ENCODE measurements around the gene NR4A1. TPM values are rescaled to one million over a fixed set of nuclear protein-coding genes. Genes with fewer than 3 reads are reported as not detected.

NR4A1 gene
- polyA plus RNA-seq, 1 donor from 2014 or later, result 3.4 TPM

DNA sequence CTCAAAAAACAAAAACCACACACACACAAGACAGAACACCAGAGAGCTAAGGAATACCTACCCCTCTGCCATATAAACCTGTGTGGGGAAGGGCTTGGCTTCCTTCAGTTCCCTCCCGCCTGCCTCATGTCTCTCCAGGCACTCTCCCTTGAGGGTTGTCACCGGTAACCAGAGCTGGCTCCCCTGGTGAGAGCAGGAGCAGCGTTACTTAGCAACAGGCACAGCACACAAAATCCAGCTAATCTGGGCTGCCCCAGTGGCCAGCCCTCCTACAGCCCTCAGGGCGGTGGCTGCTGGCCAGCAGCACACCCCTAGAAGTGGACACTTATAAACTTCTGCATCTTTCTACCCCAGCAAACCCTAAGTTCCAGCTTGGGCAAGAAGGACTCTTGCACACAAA lies 21.6 kb upstream of the NR4A1 start:
- H3K36me3 ChIP-seq (ENCODE audit: insufficient read depth, low read length), result no peaks in the 10 kb centered on the region
- no peaks in the 10 kb centered on the region for H3K79me2 ChIP-seq (replicated peaks; ENCODE audit: insufficient read depth, low read length)
- H3K27me3 ChIP-seq (ENCODE audit: insufficient read depth, low read depth, low read length), result no peaks in the 10 kb centered on the region
- H3K9ac ChIP-seq (ENCODE audit: low read length), result peak overlapping the region; percentile 24
- H3K9me2 ChIP-seq (ENCODE audit: insufficient read depth, low read length), result no peaks in the 10 kb centered on the region
- peak overlapping the region; percentile 37 for H3K4me3 ChIP-seq (ENCODE audit: low read length)
- H3K4me2 ChIP-seq (ENCODE audit: low read length), result no peak overlapping the region
- H3F3A ChIP-seq (ENCODE audit: insufficient read depth, low read length, poor library complexity, severe bottlenecking), result no peaks in the 10 kb centered on the region
- no peaks in the 10 kb centered on the region for H4K20me1 ChIP-seq (ENCODE audit: insufficient read depth)
- TF ChIP-seq POLR2AphosphoS5 (IDR thresholded peaks at IDR 0.05) (peak; percentile 50), RAD21 (conservative IDR thresholded peaks at IDR 0.05) (no peak)
- no peak overlapping the region for H3K27ac ChIP-seq (ENCODE audit: low read length)
- H3K9me3 ChIP-seq (ENCODE audit: low read length), result no peaks in the 10 kb centered on the region
- H2AFZ ChIP-seq (ENCODE audit: low read depth, low read length), result no peak overlapping the region

DNA sequence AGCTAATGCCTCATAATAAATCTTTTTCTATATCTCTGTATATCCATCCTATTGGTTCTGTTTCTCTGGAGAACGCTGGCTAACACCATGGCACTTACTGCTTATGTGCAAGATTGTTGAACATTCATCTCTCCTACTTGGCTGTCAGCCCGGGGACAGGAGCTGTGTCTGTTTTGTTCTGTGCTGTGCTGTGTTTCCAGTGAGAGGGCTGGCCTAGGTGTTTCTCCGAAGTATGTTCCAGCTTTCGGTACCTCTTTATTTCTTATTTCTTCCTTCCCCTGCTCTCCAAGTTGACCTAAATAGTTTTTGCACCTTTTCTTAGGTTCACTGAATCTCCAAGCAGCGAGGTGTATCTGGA lies 18.8 kb upstream of the NR4A1 start:
- no peaks in the 10 kb centered on the region for H3F3A ChIP-seq (ENCODE audit: insufficient read depth, low read length, poor library complexity, severe bottlenecking)
- H3K27ac ChIP-seq (ENCODE audit: low read length), result peak overlapping the region; percentile 64
- H3K9me3 ChIP-seq (ENCODE audit: low read length), result no peaks in the 10 kb centered on the region
- no peak for TF ChIP-seq RAD21 (conservative IDR thresholded peaks at IDR 0.05)
- no peak for TF ChIP-seq EP300 (conservative IDR thresholded peaks at IDR 0.05; ENCODE audit: poor library complexity, severe bottlenecking)
- no peak for TF ChIP-seq POLR2AphosphoS5 (IDR thresholded peaks at IDR 0.05)
- peak; percentile 18 for TF ChIP-seq TAF1 (IDR thresholded peaks at IDR 0.05; ENCODE audit: low read depth)
- no peak for TF ChIP-seq EZH2 (IDR thresholded peaks at IDR 0.05; ENCODE audit: borderline replicate concordance, insufficient read depth, low read length, poor library complexity, severe bottlenecking)
- TF ChIP-seq, protein P1, sequence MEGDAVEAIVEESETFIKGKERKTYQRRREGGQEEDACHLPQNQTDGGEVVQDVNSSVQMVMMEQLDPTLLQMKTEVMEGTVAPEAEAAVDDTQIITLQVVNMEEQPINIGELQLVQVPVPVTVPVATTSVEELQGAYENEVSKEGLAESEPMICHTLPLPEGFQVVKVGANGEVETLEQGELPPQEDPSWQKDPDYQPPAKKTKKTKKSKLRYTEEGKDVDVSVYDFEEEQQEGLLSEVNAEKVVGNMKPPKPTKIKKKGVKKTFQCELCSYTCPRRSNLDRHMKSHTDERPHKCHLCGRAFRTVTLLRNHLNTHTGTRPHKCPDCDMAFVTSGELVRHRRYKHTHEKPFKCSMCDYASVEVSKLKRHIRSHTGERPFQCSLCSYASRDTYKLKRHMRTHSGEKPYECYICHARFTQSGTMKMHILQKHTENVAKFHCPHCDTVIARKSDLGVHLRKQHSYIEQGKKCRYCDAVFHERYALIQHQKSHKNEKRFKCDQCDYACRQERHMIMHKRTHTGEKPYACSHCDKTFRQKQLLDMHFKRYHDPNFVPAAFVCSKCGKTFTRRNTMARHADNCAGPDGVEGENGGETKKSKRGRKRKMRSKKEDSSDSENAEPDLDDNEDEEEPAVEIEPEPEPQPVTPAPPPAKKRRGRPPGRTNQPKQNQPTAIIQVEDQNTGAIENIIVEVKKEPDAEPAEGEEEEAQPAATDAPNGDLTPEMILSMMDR (IDR thresholded peaks at IDR 0.05; ENCODE audit: poor library complexity, severe bottlenecking), result no peak
- TF ChIP-seq, protein P2, sequence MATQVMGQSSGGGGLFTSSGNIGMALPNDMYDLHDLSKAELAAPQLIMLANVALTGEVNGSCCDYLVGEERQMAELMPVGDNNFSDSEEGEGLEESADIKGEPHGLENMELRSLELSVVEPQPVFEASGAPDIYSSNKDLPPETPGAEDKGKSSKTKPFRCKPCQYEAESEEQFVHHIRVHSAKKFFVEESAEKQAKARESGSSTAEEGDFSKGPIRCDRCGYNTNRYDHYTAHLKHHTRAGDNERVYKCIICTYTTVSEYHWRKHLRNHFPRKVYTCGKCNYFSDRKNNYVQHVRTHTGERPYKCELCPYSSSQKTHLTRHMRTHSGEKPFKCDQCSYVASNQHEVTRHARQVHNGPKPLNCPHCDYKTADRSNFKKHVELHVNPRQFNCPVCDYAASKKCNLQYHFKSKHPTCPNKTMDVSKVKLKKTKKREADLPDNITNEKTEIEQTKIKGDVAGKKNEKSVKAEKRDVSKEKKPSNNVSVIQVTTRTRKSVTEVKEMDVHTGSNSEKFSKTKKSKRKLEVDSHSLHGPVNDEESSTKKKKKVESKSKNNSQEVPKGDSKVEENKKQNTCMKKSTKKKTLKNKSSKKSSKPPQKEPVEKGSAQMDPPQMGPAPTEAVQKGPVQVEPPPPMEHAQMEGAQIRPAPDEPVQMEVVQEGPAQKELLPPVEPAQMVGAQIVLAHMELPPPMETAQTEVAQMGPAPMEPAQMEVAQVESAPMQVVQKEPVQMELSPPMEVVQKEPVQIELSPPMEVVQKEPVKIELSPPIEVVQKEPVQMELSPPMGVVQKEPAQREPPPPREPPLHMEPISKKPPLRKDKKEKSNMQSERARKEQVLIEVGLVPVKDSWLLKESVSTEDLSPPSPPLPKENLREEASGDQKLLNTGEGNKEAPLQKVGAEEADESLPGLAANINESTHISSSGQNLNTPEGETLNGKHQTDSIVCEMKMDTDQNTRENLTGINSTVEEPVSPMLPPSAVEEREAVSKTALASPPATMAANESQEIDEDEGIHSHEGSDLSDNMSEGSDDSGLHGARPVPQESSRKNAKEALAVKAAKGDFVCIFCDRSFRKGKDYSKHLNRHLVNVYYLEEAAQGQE (IDR thresholded peaks at IDR 0.05; ENCODE audit: borderline replicate concordance), result peak; percentile 42
- no peak for TF ChIP-seq SMC3 (conservative IDR thresholded peaks at IDR 0.05; ENCODE audit: poor library complexity)
- TF ChIP-seq MXI1 (conservative IDR thresholded peaks at IDR 0.05; ENCODE audit: poor library complexity, severe bottlenecking), result no peak
- H3K79me2 ChIP-seq (replicated peaks; ENCODE audit: insufficient read depth, low read length), result no peaks in the 10 kb centered on the region
- peak overlapping the region; percentile 74 for H3K9ac ChIP-seq (ENCODE audit: low read length)
- H3K36me3 ChIP-seq (ENCODE audit: insufficient read depth, low read length), result no peaks in the 10 kb centered on the region
- no peaks in the 10 kb centered on the region for H3K27me3 ChIP-seq (ENCODE audit: insufficient read depth, low read depth, low read length)
- peak overlapping the region; percentile 47 for H3K4me2 ChIP-seq (ENCODE audit: low read length)
- no peak overlapping the region for H2AFZ ChIP-seq (ENCODE audit: low read depth, low read length)
- no peaks in the 10 kb centered on the region for H4K20me1 ChIP-seq (ENCODE audit: insufficient read depth)
- no peaks in the 10 kb centered on the region for H3K9me2 ChIP-seq (ENCODE audit: insufficient read depth, low read length)
- H3K4me3 ChIP-seq (ENCODE audit: low read length), result peak overlapping the region; percentile 68

All from neural cell (in vitro differentiated cells).